ENCODE results near the gene PLXNB2.

DNA sequence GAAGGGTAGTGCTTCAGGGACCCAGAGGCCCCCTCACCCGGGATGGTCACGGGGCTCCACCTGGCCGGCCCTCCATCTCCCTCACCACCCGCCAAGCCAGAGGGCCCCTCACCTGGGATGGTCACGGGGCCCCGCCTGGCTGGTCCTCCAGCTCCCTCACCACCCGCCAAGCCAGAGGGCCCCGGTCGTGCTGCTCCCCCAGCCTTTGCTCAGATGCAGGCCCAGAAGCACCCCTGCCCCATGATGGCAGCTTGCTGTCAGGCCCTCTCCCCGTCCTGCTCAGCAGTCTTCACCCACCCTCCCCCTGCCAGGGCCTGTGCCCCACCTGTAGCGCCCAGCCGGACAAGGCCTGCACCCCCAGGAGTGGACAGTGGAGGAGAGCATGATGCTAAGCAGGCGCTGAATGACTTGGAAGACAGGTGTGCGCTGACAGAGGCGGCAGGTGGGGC is 12.1 kb upstream of the PLXNB2 start:
- TF ChIP-seq, protein P1, sequence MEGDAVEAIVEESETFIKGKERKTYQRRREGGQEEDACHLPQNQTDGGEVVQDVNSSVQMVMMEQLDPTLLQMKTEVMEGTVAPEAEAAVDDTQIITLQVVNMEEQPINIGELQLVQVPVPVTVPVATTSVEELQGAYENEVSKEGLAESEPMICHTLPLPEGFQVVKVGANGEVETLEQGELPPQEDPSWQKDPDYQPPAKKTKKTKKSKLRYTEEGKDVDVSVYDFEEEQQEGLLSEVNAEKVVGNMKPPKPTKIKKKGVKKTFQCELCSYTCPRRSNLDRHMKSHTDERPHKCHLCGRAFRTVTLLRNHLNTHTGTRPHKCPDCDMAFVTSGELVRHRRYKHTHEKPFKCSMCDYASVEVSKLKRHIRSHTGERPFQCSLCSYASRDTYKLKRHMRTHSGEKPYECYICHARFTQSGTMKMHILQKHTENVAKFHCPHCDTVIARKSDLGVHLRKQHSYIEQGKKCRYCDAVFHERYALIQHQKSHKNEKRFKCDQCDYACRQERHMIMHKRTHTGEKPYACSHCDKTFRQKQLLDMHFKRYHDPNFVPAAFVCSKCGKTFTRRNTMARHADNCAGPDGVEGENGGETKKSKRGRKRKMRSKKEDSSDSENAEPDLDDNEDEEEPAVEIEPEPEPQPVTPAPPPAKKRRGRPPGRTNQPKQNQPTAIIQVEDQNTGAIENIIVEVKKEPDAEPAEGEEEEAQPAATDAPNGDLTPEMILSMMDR (IDR thresholded peaks at IDR 0.05): no peak
- TF ChIP-seq, protein P2, sequence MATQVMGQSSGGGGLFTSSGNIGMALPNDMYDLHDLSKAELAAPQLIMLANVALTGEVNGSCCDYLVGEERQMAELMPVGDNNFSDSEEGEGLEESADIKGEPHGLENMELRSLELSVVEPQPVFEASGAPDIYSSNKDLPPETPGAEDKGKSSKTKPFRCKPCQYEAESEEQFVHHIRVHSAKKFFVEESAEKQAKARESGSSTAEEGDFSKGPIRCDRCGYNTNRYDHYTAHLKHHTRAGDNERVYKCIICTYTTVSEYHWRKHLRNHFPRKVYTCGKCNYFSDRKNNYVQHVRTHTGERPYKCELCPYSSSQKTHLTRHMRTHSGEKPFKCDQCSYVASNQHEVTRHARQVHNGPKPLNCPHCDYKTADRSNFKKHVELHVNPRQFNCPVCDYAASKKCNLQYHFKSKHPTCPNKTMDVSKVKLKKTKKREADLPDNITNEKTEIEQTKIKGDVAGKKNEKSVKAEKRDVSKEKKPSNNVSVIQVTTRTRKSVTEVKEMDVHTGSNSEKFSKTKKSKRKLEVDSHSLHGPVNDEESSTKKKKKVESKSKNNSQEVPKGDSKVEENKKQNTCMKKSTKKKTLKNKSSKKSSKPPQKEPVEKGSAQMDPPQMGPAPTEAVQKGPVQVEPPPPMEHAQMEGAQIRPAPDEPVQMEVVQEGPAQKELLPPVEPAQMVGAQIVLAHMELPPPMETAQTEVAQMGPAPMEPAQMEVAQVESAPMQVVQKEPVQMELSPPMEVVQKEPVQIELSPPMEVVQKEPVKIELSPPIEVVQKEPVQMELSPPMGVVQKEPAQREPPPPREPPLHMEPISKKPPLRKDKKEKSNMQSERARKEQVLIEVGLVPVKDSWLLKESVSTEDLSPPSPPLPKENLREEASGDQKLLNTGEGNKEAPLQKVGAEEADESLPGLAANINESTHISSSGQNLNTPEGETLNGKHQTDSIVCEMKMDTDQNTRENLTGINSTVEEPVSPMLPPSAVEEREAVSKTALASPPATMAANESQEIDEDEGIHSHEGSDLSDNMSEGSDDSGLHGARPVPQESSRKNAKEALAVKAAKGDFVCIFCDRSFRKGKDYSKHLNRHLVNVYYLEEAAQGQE (IDR thresholded peaks at IDR 0.05; ENCODE audit: insufficient read depth in 1 of 2, low read depth in 2 of 2, low read length in 1 of 2): no peak

Data from Panc1 (cell line).